Neural progenitor cell (in vitro differentiated cells): ENCODE results near the gene PIP5KL1. TPM values are rescaled to one million over a fixed set of nuclear protein-coding genes. Genes with fewer than 3 reads are reported as not detected.
A peak's percentile ranks its signal among the peaks of the same experiment; 100 is the strongest.

Experiments
- DNase-seq: peaks from one replicate; pipeline ENCODE4 v3.0.0-alpha.2; 2016; ENCODE audit warnings: low spot score
- H2AFZ ChIP-seq: fragments of 200-600 bp; sonication (generic); replicated peaks from 2 replicates; pipeline ENCODE4 v1.6.1; 2016; ENCODE audit warnings: antibody characterized with exemption
- H3F3A ChIP-seq: fragments of 200-600 bp; sonication (generic); 2 replicates; pipeline ENCODE4 v1.6.1; 2016; ENCODE audit warnings: antibody characterized with exemption, low read depth
- H3K27ac ChIP-seq: fragments of 200-600 bp; sonication (generic); 2 replicates; pipeline ENCODE4 v1.5.1; 2016; ENCODE audit warnings: mild to moderate bottlenecking
- H3K27me3 ChIP-seq: fragments of 200-600 bp; sonication (generic); 2 replicates; pipeline ENCODE4 v1.6.1; 2016; ENCODE audit warnings: mild to moderate bottlenecking, moderate library complexity
- H3K36me3 ChIP-seq: fragments of 200-600 bp; sonication (generic); 2 replicates; pipeline ENCODE4 v1.5.1; 2016
- H3K4me1 ChIP-seq: fragments of 200-600 bp; sonication (generic); 2 replicates; pipeline ENCODE4 v1.6.1; 2016; ENCODE audit warnings: mixed run types
- H3K4me2 ChIP-seq: fragments of 200-600 bp; sonication (generic); 2 replicates; pipeline ENCODE4 v1.6.1; 2016
- H3K4me3 ChIP-seq: fragments of 200-600 bp; sonication (generic); 2 replicates; pipeline ENCODE4 v1.5.1; 2016
- H3K79me2 ChIP-seq: fragments of 200-600 bp; sonication (generic); 2 replicates; pipeline ENCODE4 v1.6.1; 2016; ENCODE audit warnings: low read depth
- H3K9ac ChIP-seq: fragments of 200-600 bp; sonication (generic); 2 replicates; pipeline ENCODE4 v1.6.1; 2016
- H3K9me3 ChIP-seq: fragments of 200-600 bp; sonication (generic); 2 replicates; pipeline ENCODE4 v1.5.1; 2016; ENCODE audit warnings: low read depth
- H4K20me1 ChIP-seq: fragments of 200-600 bp; sonication (generic); 2 replicates; pipeline ENCODE4 v1.6.1; 2016; ENCODE audit warnings: low read depth
- H3K27ac Mint-ChIP-seq: 3 replicates; pipeline ENCODE4 v1.8.0; 2021; ENCODE audit warnings: mixed read lengths
- H3K27me3 Mint-ChIP-seq: 2 replicates; pipeline ENCODE4 v1.8.0; 2022; ENCODE audit warnings: low read depth, mild to moderate bottlenecking, inconsistent platforms, moderate library complexity, mixed read lengths; ENCODE audit not compliant: insufficient read depth
- H3K36me3 Mint-ChIP-seq: 3 replicates; pipeline ENCODE4 v1.8.0; 2021; ENCODE audit warnings: mixed read lengths
- H3K4me1 Mint-ChIP-seq: 3 replicates; pipeline ENCODE4 v1.8.0; 2021; ENCODE audit warnings: mixed read lengths
- H3K4me3 Mint-ChIP-seq: 3 replicates; pipeline ENCODE4 v1.8.0; 2021; ENCODE audit warnings: mild to moderate bottlenecking, moderate library complexity, mixed read lengths
- H3K9me3 Mint-ChIP-seq: 3 replicates; pipeline ENCODE4 v1.8.0; 2020; ENCODE audit warnings: mixed read lengths
- EZH2 ChIP-seq: fragments of 200-600 bp; sonication (generic); IDR thresholded peaks from 2 replicates; pipeline ENCODE4 v1.6.1; 2017; ENCODE audit warnings: antibody characterized with exemption, mild to moderate bottlenecking, moderate library complexity
- EZH2phosphoT487 ChIP-seq: fragments of 200-600 bp; sonication (generic); IDR thresholded peaks from 2 replicates; pipeline ENCODE4 v1.6.1; 2017; ENCODE audit warnings: antibody characterized with exemption
- total RNA-seq: library from RNA; depleted of rRNA; stranded (reverse); fragments of >200 nt; gene quantifications from 2 replicates; pipeline ENCODE4 v1.2.3, GENCODE V29; 2015; ENCODE audit warnings: low replicate concordance
- TF ChIP-seq, protein P1 (sequence below): fragments of 200-600 bp; sonication (generic); IDR thresholded peaks from 2 replicates; pipeline ENCODE4 v1.5.1; 2017; ENCODE audit warnings: antibody characterized with exemption, mild to moderate bottlenecking

Gene PIP5KL1
- total RNA-seq, 1 donor from 2014 or later: 1.4 TPM

DNA sequence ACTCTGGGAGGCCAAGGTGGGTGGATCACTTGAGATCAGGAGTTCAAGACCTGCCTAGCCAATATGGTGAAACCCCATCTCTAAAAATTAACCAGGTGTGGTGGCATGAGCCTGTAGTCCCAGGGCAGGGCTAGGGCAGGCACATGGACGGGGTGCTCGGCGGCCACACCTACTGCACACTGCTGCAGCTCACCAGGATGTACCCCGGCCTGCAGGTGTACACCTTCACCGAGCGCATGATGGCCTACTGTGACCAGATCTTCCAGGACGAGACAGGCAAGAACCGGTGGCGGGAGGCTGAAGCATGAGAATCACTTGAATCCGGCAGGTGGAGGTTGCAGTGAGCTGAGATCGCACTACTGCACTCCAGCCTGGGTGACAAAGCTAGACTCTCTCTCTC is 16.9 kb downstream of the PIP5KL1 start:
- H3K36me3 ChIP-seq: no peaks in the 10 kb centered on the region
- H3K4me1 ChIP-seq: no peaks in the 10 kb centered on the region
- H3F3A ChIP-seq: peaks cover 10% of the 10 kb centered on the region
- H3K4me2 ChIP-seq: no peak overlapping the region
- peaks cover 29% of the 10 kb centered on the region for H3K4me1 Mint-ChIP-seq
- H3K4me3 Mint-ChIP-seq: no peak overlapping the region
- no peak overlapping the region for H3K27ac Mint-ChIP-seq
- H3K27me3 ChIP-seq: peaks cover 23% of the 10 kb centered on the region
- no peak overlapping the region for H3K9ac ChIP-seq
- no peaks in the 10 kb centered on the region for H3K79me2 ChIP-seq
- no peaks in the 10 kb centered on the region for H3K9me3 Mint-ChIP-seq
- no peaks in the 10 kb centered on the region for H3K9me3 ChIP-seq
- no peak overlapping the region for H3K4me3 ChIP-seq
- H4K20me1 ChIP-seq: no peaks in the 10 kb centered on the region
- no peak for DNase-seq
- H2AFZ ChIP-seq: no peak overlapping the region
- TF ChIP-seq EZH2 (no peak), EZH2phosphoT487 (no peak)
- TF ChIP-seq, protein P1, sequence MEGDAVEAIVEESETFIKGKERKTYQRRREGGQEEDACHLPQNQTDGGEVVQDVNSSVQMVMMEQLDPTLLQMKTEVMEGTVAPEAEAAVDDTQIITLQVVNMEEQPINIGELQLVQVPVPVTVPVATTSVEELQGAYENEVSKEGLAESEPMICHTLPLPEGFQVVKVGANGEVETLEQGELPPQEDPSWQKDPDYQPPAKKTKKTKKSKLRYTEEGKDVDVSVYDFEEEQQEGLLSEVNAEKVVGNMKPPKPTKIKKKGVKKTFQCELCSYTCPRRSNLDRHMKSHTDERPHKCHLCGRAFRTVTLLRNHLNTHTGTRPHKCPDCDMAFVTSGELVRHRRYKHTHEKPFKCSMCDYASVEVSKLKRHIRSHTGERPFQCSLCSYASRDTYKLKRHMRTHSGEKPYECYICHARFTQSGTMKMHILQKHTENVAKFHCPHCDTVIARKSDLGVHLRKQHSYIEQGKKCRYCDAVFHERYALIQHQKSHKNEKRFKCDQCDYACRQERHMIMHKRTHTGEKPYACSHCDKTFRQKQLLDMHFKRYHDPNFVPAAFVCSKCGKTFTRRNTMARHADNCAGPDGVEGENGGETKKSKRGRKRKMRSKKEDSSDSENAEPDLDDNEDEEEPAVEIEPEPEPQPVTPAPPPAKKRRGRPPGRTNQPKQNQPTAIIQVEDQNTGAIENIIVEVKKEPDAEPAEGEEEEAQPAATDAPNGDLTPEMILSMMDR: no peak
- H3K27me3 Mint-ChIP-seq: peaks cover 8% of the 10 kb centered on the region
- no peaks in the 10 kb centered on the region for H3K36me3 Mint-ChIP-seq
- no peak overlapping the region for H3K27ac ChIP-seq

DNA sequence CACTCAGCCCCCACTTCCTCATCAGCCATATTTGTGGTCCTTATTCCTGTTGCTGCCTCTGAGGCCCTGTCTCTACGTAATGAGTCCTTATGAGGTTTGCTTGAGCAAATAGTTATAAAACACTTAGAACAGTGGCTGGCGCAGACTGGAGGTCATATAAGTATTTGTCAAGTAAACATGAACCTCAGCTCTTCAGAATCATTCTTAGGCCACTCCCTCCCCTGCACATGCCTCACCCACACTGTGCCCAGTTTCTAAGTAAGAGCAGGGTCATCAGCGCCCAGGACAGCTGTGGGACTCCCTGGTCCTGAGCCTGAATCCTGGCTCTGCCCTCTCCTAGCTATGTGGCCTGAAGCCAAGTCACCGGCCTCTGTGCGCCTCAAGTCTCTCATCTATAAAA is 17.7 kb downstream of the PIP5KL1 start:
- no peak overlapping the region for H3K4me3 Mint-ChIP-seq
- H3K27ac Mint-ChIP-seq: peak overlapping the region; percentile 83

DNA sequence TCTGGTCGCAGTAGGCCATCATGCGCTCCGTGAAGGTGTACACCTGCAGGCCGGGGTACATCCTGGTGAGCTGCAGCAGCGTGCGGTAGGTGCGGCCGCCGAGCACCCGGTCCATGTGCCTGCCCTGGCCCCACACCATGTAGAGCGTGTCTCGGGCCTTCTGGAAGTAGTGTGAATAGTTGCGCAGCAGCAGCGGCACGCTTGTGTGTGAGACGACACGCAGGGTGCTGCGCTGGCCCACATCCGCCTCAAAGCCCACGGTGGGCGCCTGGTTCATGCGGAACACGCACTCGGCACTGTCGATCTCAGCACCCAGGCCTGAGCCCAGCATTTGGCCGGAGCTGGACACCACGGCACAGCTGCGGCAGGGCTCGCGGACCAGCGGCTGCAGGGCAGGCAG is 18.3 kb downstream of the PIP5KL1 start:
- peaks cover 16% of the 10 kb centered on the region for H3K4me1 Mint-ChIP-seq
- H3K27ac Mint-ChIP-seq: no peak overlapping the region
- Histone ChIP-seq H2AFZ (no peak overlapping the region), H3F3A (peaks cover under 1% of the 10 kb centered on the region), H3K9me3 (no peaks in the 10 kb centered on the region), H4K20me1 (no peaks in the 10 kb centered on the region), H3K27ac (no peak overlapping the region), H3K9ac (no peak overlapping the region), H3K4me2 (no peak overlapping the region), H3K36me3 (no peaks in the 10 kb centered on the region), H3K79me2 (no peaks in the 10 kb centered on the region), H3K4me1 (peaks cover 1% of the 10 kb centered on the region), H3K4me3 (no peak overlapping the region), H3K27me3 (peaks cover 20% of the 10 kb centered on the region)
- no peaks in the 10 kb centered on the region for H3K9me3 Mint-ChIP-seq
- no peak for DNase-seq
- TF ChIP-seq, protein P1: no peak
- TF ChIP-seq EZH2 (no peak), EZH2phosphoT487 (no peak)
- H3K4me3 Mint-ChIP-seq: no peak overlapping the region
- H3K36me3 Mint-ChIP-seq: no peaks in the 10 kb centered on the region
- peaks cover 6% of the 10 kb centered on the region for H3K27me3 Mint-ChIP-seq

More for the DNA sequence above, 17.7 kb downstream of the PIP5KL1 start:
- no peak for TF ChIP-seq EZH2phosphoT487
- Histone ChIP-seq H3K4me2 (no peak overlapping the region), H3K79me2 (no peaks in the 10 kb centered on the region), H3K9ac (no peak overlapping the region), H3K27ac (no peak overlapping the region), H3K9me3 (no peaks in the 10 kb centered on the region), H4K20me1 (no peaks in the 10 kb centered on the region), H3K27me3 (peaks cover 23% of the 10 kb centered on the region), H3K36me3 (no peaks in the 10 kb centered on the region), H3F3A (peaks cover 6% of the 10 kb centered on the region), H3K4me3 (no peak overlapping the region), H2AFZ (no peak overlapping the region), H3K4me1 (no peaks in the 10 kb centered on the region)
- DNase-seq: no peak
- Mint-ChIP-seq H3K36me3 (no peaks in the 10 kb centered on the region), H3K4me1 (peaks cover 21% of the 10 kb centered on the region), H3K27me3 (peaks cover 7% of the 10 kb centered on the region), H3K9me3 (no peaks in the 10 kb centered on the region)

DNA sequence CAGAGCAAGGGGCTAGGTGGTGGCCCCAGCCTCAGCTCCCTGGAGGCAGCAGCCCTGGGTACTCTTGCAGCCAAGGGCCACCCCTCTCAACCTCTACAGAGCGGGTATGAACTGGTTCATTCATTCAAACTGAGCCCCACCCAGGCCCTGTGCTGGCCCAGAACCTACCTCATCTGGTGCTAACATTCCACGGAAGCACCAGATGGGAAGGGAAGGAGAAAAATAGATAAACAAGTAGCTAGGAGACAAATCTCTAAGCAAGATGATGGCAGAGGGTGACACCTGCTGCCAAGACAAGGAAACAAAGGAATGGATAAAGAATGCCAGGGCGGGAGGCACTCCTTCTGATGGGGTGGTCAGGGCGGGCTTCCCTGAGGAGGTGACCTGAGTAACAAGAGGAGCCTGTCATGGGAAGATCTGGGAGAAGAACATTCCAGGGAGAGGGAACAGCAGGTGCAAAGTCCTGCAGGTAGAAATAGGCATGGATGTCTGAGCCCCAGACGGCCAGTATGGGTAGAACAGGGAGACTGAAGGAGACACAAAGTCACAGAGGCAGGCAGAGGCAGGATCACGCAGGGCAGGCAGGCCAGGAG is 19.9 kb downstream of the PIP5KL1 start:
- peaks cover 7% of the 10 kb centered on the region for H3K27me3 ChIP-seq
- no peaks in the 10 kb centered on the region for H3K9me3 ChIP-seq
- no peak overlapping the region for H3K4me2 ChIP-seq
- H3K9ac ChIP-seq: no peak overlapping the region
- no peaks in the 10 kb centered on the region for H3K36me3 ChIP-seq
- Mint-ChIP-seq H3K36me3 (no peaks in the 10 kb centered on the region), H3K27ac (peak overlapping the region; percentile 86), H3K9me3 (no peaks in the 10 kb centered on the region), H3K4me3 (no peak overlapping the region), H3K27me3 (peaks cover 4% of the 10 kb centered on the region), H3K4me1 (peaks cover 19% of the 10 kb centered on the region)
- no peak for DNase-seq
- H3F3A ChIP-seq: no peaks in the 10 kb centered on the region
- H3K4me3 ChIP-seq: no peak overlapping the region
- H3K27ac ChIP-seq: no peak overlapping the region
- no peaks in the 10 kb centered on the region for H3K79me2 ChIP-seq
- TF ChIP-seq EZH2: no peak
- TF ChIP-seq, protein P1: peak; percentile 15
- H2AFZ ChIP-seq: no peak overlapping the region
- no peaks in the 10 kb centered on the region for H4K20me1 ChIP-seq
- peaks cover 8% of the 10 kb centered on the region for H3K4me1 ChIP-seq
